IPS-18c (cell line): ENCODE data around the gene SLC10A1.
"Not testable (repeated sequence)": the region's sequence is repeated elsewhere in the genome, so short reads cannot be mapped to it uniquely, and the experiment has no call there.

Experiments used
- H3K4me3 ChIP-seq: 2 replicates; pipeline ENCODE4 v1.7.0; 2013; ENCODE audit warnings: low read depth, mild to moderate bottlenecking, low read length, moderate library complexity; ENCODE audit not compliant: insufficient read depth
- H3K9me3 ChIP-seq: one replicate; pipeline ENCODE4 v1.6.1; 2013; ENCODE audit warnings: mild to moderate bottlenecking, low read length, moderate library complexity; ENCODE audit not compliant: control insufficient read depth, insufficient read depth

The SLC10A1 gene

DNA sequence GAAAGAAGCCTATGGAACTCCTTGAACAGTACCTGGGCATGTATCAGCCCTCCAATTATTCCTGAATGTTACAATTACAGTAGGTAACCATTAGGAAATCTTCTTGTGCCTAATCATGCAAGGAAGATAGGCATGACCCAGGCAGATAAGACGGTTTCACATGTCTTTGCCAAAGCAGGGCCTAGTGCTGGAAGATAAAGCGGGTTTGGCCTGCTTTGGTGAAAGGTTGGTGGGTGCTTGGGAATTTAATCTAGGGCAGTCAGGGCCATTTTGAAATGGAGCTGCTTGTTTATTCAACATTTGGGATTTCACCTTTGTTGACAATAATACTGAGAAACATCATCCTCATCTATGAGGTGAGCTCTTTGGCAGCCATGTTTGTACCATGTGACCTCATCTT, 42.6 kb downstream of the SLC10A1 start:
- H3K4me3 ChIP-seq, result no peak overlapping the region
- peaks cover 3% of the 10 kb centered on the region for H3K9me3 ChIP-seq

DNA sequence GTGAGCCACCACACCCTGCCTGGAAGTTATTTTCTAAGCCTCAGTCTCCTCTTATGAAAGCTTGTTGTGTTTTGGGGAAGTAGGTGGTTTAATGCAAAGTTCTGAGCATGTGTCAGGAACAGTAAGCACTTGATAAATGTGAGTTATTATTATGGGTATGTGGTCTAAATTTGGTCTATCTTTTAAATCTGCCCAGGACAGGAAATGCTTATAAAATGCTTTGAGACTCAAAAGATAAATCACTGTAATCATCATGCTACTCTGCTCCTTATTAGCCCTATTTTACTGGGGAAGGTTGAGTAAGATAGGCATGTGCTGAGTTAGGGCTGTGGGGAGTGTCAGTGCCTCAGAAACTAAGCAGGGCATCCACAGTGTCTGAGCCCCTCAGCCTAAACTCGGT, 43.2 kb downstream of the SLC10A1 start:
- H3K4me3 ChIP-seq, result no peak overlapping the region
- H3K9me3 ChIP-seq, result peaks cover 3% of the 10 kb centered on the region

GRCh38 chr14:69752773-69753172, 44.3 kb downstream of the SLC10A1 start:
- peaks cover 3% of the 10 kb centered on the region for H3K9me3 ChIP-seq
- no peak overlapping the region for H3K4me3 ChIP-seq

- Histone ChIP-seq H3K9me3 (peaks cover 3% of the 10 kb centered on the region), H3K4me3 (no peak overlapping the region)
Observed at GRCh38 chr14:69750495-69750894, 46.5 kb downstream of the SLC10A1 start.

DNA sequence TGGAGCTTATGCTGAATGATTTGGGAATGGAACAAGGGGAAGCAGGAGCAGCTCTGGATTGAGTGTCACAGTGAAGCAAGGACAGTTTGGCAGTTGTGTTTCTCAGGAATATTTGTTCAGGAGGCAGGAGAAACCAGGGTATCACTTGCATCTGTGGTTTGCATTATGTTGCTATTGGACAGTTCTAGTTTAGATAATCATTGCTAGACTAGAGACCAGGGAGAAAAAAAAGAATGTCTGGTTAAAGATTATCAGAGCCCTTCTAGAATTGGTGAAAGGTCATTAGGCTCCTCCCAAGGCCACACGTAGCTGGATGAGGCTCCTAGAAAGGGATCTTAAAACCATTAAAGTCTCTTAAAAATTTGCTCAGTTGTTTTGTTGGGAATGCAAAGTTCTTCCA, 47.1 kb downstream of the SLC10A1 start:
- Histone ChIP-seq H3K4me3 (no peak overlapping the region), H3K9me3 (peaks cover 3% of the 10 kb centered on the region)

DNA sequence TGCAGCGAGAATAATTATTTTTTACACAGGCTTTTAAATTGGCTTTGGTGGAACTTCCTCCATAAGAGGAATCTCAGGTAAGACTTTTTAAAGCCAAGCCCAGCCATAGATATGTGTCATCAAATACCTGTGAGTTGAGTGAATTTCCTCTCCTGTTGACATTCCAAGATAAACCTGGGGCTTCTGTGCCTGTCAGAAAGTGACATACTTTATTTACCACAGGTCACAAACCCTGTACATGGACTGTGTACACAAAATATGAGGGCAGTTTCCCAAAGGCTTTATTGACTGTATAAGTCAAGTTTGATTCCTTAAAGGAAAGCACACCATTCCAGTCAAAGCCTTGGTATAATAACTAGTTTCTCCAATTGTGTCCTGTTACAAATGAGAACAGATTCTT, 56.0 kb downstream of the SLC10A1 start:
- no peak overlapping the region for H3K4me3 ChIP-seq
- H3K9me3 ChIP-seq, result peaks cover 9% of the 10 kb centered on the region

DNA sequence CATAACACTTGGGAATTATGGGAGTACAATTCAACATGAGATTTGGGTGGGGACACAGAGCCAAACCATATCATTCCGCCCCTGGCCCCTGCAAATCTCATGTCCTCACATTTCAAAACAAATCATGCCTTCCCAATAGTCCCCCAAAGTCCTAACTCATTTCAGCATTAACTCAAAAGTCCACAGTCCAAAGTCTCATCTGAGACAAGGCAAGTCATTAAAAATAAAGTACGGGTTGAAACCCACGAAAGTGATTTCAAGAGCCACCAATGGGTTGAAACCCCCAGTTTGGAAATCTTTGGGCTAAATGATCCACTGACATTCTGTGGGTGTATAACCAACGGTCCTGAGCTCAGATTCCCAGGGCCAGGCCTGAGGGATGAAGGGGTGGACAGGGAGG, 60.6 kb downstream of the SLC10A1 start:
- H3K4me3 ChIP-seq, H3K9me3 ChIP-seq: not testable (repeated sequence)

- H3K4me3 ChIP-seq, H3K9me3 ChIP-seq: not testable (repeated sequence)
Observed at GRCh38 chr14:69731919-69732598, 65.0 kb downstream of the SLC10A1 start.

GRCh38 chr14:69727860-69728259, 69.2 kb downstream of the SLC10A1 start:
- H3K4me3 ChIP-seq, result no peak overlapping the region
- H3K9me3 ChIP-seq, result no peaks in the 10 kb centered on the region

DNA sequence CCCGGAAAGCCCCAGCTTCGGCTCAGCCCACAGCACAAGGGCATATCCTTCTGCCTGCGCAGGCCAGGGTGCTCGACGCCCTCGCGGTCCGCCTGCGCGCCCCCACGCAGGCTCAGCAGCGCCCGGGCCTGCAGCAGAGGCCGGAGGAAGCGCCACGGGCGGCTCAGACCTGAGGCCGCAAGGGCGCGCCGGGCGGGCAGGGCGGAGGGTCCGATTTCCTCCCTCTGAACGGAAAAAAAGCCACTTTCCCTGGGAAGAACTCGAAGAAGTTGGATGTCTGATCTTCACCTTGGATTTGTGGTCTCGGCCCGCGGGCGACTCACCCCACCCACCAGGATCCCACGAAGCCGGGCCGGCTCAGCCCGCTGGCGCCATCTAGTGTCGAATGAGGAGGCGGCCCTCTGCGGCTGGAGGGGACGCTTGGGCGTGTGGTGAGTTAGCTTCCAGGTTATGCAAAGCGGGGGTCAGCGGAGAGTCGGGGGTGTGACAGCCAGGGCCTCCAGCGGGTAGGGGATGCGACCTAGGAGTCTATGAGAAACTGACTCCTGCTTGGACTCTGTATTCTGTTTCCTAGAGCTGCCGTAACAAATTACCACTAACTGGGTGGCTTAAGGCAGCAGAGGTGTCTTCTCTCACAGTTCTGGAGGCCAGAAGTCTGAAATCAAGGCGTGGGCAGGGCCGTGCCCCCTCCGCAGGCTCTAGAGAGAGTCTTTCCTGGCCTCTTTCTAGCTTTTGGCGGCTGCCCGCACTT, 70.1 kb downstream of the SLC10A1 start:
- no peaks in the 10 kb centered on the region for H3K9me3 ChIP-seq
- peak overlapping the region; percentile 40 for H3K4me3 ChIP-seq
